Right forelimb (tissue), 1 donor: Measurements from ENCODE around the gene MAEA.
"Not testable (repeated sequence)": the region's sequence is repeated elsewhere in the genome, so short reads cannot be mapped to it uniquely, and the experiment has no call there.

ENCODE experiments used
- DNase-seq: peaks from one replicate; pipeline ENCODE4 v3.0.0-alpha.2; 2018

Gene MAEA

DNA sequence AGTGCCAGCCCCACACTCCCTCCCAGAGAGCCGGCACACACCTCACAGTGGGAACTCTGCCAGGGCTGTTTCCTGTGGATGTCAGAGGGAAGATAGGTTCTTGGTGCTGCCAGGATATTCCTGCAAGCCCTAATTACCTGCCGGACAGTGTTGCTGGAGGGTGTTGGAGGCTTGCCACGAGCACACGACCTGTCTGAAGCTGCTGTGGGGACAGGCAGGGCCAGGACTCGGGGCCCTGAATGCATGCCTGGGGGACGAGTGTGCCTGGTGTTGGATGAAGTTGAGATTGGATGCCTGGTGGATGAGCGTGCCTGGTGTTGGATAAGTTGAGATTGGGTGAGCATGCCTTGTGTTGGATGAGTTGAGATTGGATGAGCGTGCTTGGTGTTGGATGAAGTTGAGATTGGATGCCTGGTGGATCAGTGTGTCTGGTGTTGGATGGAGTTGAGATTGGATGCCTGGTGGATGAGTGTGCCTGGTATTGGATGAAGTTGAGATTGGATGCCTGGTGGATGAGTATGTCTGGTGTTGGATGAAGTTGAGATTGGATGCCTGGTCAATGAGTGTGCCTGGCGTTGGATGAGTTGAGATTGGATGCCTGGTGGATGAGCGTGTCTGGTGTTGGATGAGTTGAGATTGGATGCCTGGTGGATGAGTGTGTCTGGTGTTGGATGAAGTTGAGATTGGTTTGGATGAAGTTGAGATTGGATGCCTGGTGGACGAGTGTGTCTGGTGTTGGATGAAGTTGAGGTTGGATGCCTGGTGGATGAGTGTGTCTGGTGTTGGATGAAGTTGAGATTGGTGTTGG is 34.1 kb downstream of the MAEA start:
- no peak for DNase-seq

- DNase-seq, result not testable (repeated sequence)
Measured at GRCh38 chr4:1324443-1325175, 34.9 kb downstream of the MAEA start.

- DNase-seq, result no peak
Measured at GRCh38 chr4:1325176-1325480, 35.4 kb downstream of the MAEA start.

- no peak for DNase-seq
Measured at GRCh38 chr4:1325681-1326635, 36.3 kb downstream of the MAEA start.

DNA sequence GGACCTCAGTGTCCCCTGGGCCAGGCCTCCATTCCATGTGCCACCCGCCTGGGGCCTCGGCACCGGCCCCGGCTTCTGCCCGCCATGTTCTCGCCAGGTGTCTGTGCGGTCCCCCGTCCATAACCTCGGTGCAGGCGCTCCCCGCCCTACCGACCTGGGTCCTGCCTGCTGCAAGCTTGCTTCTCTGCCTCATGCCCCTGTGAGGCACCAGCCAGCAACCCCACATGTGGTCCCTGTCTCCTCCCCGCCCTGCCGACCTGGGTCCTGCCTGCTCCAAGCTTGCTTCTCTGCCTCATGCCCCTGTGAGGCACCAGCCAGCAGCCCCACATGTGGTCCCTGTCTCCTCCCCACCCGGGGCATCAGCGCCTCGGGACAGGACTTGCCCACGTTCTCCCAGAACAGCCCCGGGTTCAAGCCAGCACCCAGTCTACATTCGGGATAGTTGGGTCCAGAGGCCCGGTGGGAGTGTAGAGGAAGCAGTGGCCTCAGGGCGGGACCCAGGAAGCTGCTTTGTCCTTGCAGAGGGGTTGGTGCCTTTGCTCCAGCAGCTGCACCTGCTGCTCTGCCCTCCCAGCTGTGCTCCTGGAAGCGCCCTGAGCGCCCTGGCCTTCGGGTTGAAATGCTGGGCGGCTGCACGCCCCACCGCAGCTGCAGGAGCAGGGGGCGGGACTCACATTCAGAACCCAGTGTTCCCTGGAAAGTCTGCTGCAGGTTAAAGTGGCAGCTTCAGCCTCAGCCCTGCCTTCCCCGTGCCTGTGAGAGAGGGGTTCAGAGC is 37.2 kb downstream of the MAEA start:
- DNase-seq, result no peak

- DNase-seq, result no peak
Measured at GRCh38 chr4:1327526-1328266, 38.0 kb downstream of the MAEA start.

GRCh38 chr4:1328267-1329155 is 38.8 kb downstream of the MAEA start:
- DNase-seq, result no peak

GRCh38 chr4:1329408-1330371 is 40.0 kb downstream of the MAEA start:
- no peak for DNase-seq

DNA sequence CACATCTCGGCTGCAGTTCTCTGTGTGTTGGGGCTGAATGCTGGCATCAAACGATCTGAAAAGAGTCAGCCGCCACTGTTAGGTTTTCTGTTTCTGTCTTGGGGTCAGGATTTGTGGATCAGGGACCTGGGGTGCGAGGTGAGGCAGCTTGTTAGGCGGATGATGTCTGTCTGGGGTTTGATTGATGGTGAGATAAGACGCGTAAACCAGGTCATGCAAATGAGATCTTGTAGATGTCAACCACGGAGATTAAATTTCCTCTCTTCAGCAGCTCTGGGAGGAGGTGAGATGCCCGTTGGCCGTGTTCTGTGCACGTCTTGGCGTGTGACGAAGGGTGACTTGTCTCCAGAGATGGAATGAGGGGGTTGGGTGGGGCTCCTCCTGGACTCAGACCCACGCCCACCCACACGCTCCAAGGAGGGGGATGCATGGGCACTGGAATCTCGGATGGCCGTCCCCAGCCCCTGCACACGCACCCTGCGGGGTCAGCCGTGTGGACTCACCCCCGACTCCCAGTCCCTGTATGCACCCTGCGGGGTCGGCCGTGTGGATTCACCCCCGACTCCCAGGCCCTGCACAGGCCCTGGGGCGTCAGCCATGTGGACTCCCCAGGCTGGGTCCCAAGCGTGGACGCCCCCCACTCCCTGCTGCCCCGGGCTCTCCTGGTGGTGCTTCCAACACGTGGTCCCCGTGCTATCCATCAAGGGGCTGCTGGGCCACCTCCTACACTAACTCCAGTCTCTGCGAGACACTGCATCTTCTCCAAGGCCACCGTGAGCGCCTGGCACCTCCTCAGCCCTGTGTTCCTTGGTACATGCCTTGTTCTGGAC is 41.3 kb downstream of the MAEA start:
- no peak for DNase-seq

GRCh38 chr4:1331591-1332353 is 42.1 kb downstream of the MAEA start:
- DNase-seq, result no peak

- DNase-seq, result no peak
Measured at GRCh38 chr4:1332686-1333085, 43.0 kb downstream of the MAEA start.

DNA sequence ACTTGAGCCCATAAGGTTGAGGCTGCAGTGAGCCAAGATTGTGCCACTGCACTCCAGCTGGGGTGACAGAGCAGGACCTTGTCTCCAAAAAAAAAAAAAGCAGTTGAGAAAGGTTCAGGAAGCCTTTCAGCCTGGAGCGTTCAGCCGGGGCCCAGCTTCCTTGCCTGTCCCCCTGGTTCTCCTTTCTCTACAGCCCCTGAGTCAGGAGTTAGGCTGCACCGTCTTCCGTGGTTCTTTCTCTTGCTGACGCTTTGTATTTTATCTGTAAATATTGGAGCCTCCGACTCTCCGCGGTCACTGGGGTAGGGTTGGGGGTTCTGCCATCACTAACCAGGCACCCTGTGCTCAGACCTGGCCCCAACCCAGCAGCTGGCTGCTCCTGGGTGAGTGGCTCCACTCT is 43.6 kb downstream of the MAEA start:
- DNase-seq, result no peak

- DNase-seq, result not testable (repeated sequence)
Measured at GRCh38 chr4:1333851-1334578, 44.3 kb downstream of the MAEA start.

DNA sequence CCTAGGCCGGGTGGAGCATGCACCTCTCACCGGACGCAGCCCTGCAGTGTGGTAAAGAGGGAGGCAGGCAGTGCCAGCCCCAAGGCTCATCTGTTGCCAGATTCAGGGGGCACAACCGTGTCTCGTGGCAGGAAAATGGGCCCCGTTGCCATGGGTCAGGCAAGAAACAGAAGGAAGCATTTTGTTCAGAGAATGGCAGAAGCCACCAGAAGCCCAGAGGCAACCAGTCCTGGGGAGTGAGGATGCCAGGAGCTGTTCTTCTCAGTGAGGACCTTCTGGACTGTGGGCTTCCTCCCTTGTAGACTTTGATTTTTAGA is 44.8 kb downstream of the MAEA start:
- DNase-seq, result no peak

- DNase-seq, result not testable (repeated sequence)
Measured at GRCh38 chr4:1335193-1335883, 45.6 kb downstream of the MAEA start.

DNA sequence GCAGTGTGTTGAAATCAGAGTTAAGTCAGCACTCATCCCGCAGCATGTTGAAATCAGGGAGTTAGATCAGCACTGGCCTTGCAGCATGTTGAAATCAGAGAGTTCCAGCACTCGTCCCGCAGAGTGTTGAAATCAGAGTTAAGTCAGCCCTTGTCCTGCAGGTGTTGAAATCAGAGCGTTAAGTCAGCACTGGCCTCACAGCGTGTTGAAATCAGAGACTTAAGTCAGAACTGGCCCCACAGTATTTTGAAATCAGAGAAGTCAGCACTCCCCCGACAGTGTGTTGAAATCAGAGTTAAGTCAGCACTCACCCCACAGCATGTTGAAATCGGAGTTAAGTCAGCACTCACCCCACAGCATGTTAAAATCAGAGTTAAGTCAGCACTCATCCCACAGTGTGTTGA is 46.4 kb downstream of the MAEA start:
- DNase-seq, result no peak
